Caco-2 (cell line): ENCODE results near the gene CBX4. TPM values are rescaled to one million over a fixed set of nuclear protein-coding genes. Genes with fewer than 3 reads are reported as not detected.

Experiments
- BruUV-seq: library from RNA; stranded (reverse); fragments of 400-500 nt; replicated peaks from 2 replicates; lab custom pipeline; 2021; lab: Mats Ljungman, UMichigan
- CTCF ChIA-PET: fragments of 300-600 bp; sonication (Branson Sonifier 250); formaldehyde crosslinking; loops from one replicate; lab custom pipeline; 2022; ENCODE audit warnings: antibody characterized with exemption; lab: Charles Lee
- POLR2A ChIA-PET: fragments of 300-600 bp; sonication (Branson Sonifier 250); formaldehyde crosslinking; loops from one replicate; lab custom pipeline; 2022; ENCODE audit warnings: antibody characterized with exemption; lab: Charles Lee
- DNase-seq, 2 experiments: peaks; one replicate each; pipeline versions ENCODE4 v3.0.0 to v3.0.0-alpha.2; 2020 to 2022
- H3K27me3 ChIP-seq: replicated peaks from 2 replicates; pipeline ENCODE4 v1.6.0; 2011; ENCODE audit warnings: low read length; ENCODE audit not compliant: control insufficient read depth, insufficient read depth
- H3K36me3 ChIP-seq: 2 replicates; pipeline ENCODE4 v1.5.1; 2011; ENCODE audit warnings: low read length; ENCODE audit not compliant: control insufficient read depth, insufficient read depth
- H3K4me1 ChIP-seq: fragments of 250-450 bp; sonication (Bioruptor Pico); 2 replicates; pipeline ENCODE4 v1.5.1; 2020; ENCODE audit warnings: mild to moderate bottlenecking
- H3K4me3 ChIP-seq: 2 replicates; pipeline ENCODE4 v1.5.1; 2011; ENCODE audit warnings: low read depth, mild to moderate bottlenecking, control low read depth, low read length
- H3K9me3 ChIP-seq: fragments of 250-450 bp; sonication (Bioruptor Pico); 2 replicates; pipeline ENCODE4 v1.5.1; 2020; ENCODE audit warnings: mild to moderate bottlenecking, moderate library complexity
- H3K27ac Mint-ChIP-seq: one replicate; pipeline ENCODE4 v1.8.0; 2022; ENCODE audit warnings: mixed read lengths; ENCODE audit not compliant: unreplicated experiment
- H3K27me3 Mint-ChIP-seq: one replicate; pipeline ENCODE4 v1.8.0; 2022; ENCODE audit warnings: mixed read lengths; ENCODE audit not compliant: insufficient read depth, unreplicated experiment
- H3K36me3 Mint-ChIP-seq: one replicate; pipeline ENCODE4 v1.8.0; 2022; ENCODE audit warnings: mild to moderate bottlenecking, mixed read lengths; ENCODE audit not compliant: insufficient read depth, unreplicated experiment
- H3K4me1 Mint-ChIP-seq: one replicate; pipeline ENCODE4 v1.8.0; 2022; ENCODE audit warnings: low read depth, mixed read lengths; ENCODE audit not compliant: unreplicated experiment
- H3K4me3 Mint-ChIP-seq: one replicate; pipeline ENCODE4 v1.8.0; 2022; ENCODE audit warnings: mild to moderate bottlenecking, moderate library complexity, mixed read lengths; ENCODE audit not compliant: unreplicated experiment
- H3K9me3 Mint-ChIP-seq: one replicate; pipeline ENCODE4 v1.8.0; 2022; ENCODE audit warnings: mixed read lengths; ENCODE audit not compliant: unreplicated experiment
- CTCF ChIP-seq, 2 experiments: fragments of 200-600 bp in 1 of 2; IDR thresholded peaks; 1 replicate in 1 of 2; 2 replicates in 1 of 2; pipeline versions ENCODE4 v1.5.1 to v1.8.0; 2011 to 2022; ENCODE audit warnings: antibody characterized with exemption in 1 of 2, control low read depth in 1 of 2, inconsistent platforms in 1 of 2, low read depth in 1 of 2, low read length in 1 of 2, mild to moderate bottlenecking in 1 of 2, moderate library complexity in 1 of 2; ENCODE audit not compliant: insufficient read depth in 1 of 2, severe bottlenecking in 1 of 2, unreplicated experiment in 1 of 2
- intact Hi-C: fragments of 100-400 bp; cut with micrococcal nuclease; formaldehyde crosslinking; loops from one replicate; pipeline ENCODE4 v1.10.0; 2022; ENCODE audit not compliant: unreplicated experiment
- total RNA-seq: library from RNA; stranded (reverse); gene quantifications from 2 replicates; pipeline ENCODE4 v1.2.3, GENCODE V29; 2022

The CBX4 gene
- total RNA-seq, 1 experiment from 2014 or later, result 114 TPM

- no TSS peak for BruUV-seq
- peak in 1 of 2 experiments; percentile 27 for DNase-seq
- H3K27me3 Mint-ChIP-seq, result no peaks in the 10 kb centered on the region
These were observed 6.8 kb downstream of the CBX4 start for GRCh38 chr17:79832218-79833109.

GRCh38 chr17:79831265-79832217 lies 7.7 kb downstream of the CBX4 start:
- Histone ChIP-seq H3K36me3 (peaks cover 5% of the 10 kb centered on the region), H3K27me3 (no peaks in the 10 kb centered on the region), H3K4me1 (peaks cover 27% of the 10 kb centered on the region), H3K4me3 (no peak overlapping the region), H3K9me3 (no peaks in the 10 kb centered on the region)
- ChIA-PET CTCF (interaction anchor here (1.0 kb wide), 1 partner anchor 20 kb away, joined by 3 read pairs; no protein-coding TSS in a partner anchor), POLR2A (interaction anchor here (0.5 to 1.1 kb wide), 2 partner anchors 33 to 35 kb away, joined by 5 read pairs; no protein-coding TSS in a partner anchor)
- DNase-seq, result peak in 1 of 2 experiments; percentile 19
- no TSS peak for BruUV-seq
- no peak for TF ChIP-seq CTCF (IDR thresholded peaks at IDR 0.05; ENCODE audit: insufficient read depth in 1 of 2, low read depth in 1 of 2, low read length in 1 of 2, severe bottlenecking in 1 of 2, unreplicated experiment in 1 of 2)
- Mint-ChIP-seq H3K36me3 (peaks cover 63% of the 10 kb centered on the region), H3K4me3 (no peak overlapping the region), H3K9me3 (no peaks in the 10 kb centered on the region), H3K4me1 (peaks cover 7% of the 10 kb centered on the region), H3K27me3 (no peaks in the 10 kb centered on the region), H3K27ac (no peak overlapping the region)
- intact Hi-C loops, result no loop called here

More at GRCh38 chr17:79832218-79833109, 6.8 kb downstream of the CBX4 start:
- Histone ChIP-seq H3K27me3 (no peaks in the 10 kb centered on the region), H3K4me1 (peaks cover 36% of the 10 kb centered on the region), H3K36me3 (peaks cover 5% of the 10 kb centered on the region), H3K4me3 (no peak overlapping the region), H3K9me3 (no peaks in the 10 kb centered on the region)
- H3K4me1 Mint-ChIP-seq, result peaks cover 7% of the 10 kb centered on the region
- no peaks in the 10 kb centered on the region for H3K9me3 Mint-ChIP-seq
- peak overlapping the region; percentile 2 for H3K27ac Mint-ChIP-seq
- CTCF ChIA-PET, result interaction anchor here (1.0 kb wide), 1 partner anchor 20 kb away, joined by 3 read pairs; no protein-coding TSS in a partner anchor
- POLR2A ChIA-PET, result interaction anchor here (0.5 to 0.7 kb wide), 3 partner anchors 11 to 161 kb away, joined by 3 to 4 read pairs (median 3); no protein-coding TSS in a partner anchor
- TF ChIP-seq CTCF (IDR thresholded peaks at IDR 0.05; ENCODE audit: insufficient read depth in 1 of 2, low read depth in 1 of 2, low read length in 1 of 2, severe bottlenecking in 1 of 2, unreplicated experiment in 1 of 2), result no peak
- no peak overlapping the region for H3K4me3 Mint-ChIP-seq
- intact Hi-C loops, result no loop called here
- peaks cover 72% of the 10 kb centered on the region for H3K36me3 Mint-ChIP-seq
